H9 (cell line): ENCODE data around the gene CHCHD4. TPM values are rescaled to one million over a fixed set of nuclear protein-coding genes. Genes with fewer than 3 reads are reported as not detected.

ENCODE experiments used
- DNase-seq: peaks from one replicate; pipeline ENCODE4 v3.0.0-alpha.2; 2017
- H2AFZ ChIP-seq: one replicate; pipeline ENCODE4 v1.6.1; 2013; ENCODE audit warnings: mild to moderate bottlenecking, low read length, control low read depth, moderate library complexity
- H2AK5ac ChIP-seq: 2 replicates; pipeline ENCODE4 v1.6.1; 2013; ENCODE audit warnings: low read length, control low read depth, mixed read lengths; ENCODE audit not compliant: insufficient read length
- H2BK120ac ChIP-seq: one replicate; pipeline ENCODE4 v1.6.1; 2013; ENCODE audit warnings: low read depth, mild to moderate bottlenecking, low read length, control low read depth, inconsistent platforms; ENCODE audit not compliant: poor library complexity, severe bottlenecking
- H2BK12ac ChIP-seq: 2 replicates; pipeline ENCODE4 v1.6.1; 2013; ENCODE audit warnings: low read length, control low read depth, mixed read lengths, low read depth; ENCODE audit not compliant: insufficient read length
- H2BK15ac ChIP-seq: 2 replicates; pipeline ENCODE4 v1.6.1; 2013; ENCODE audit warnings: low read depth, low read length, control low read depth
- H2BK20ac ChIP-seq: one replicate; pipeline ENCODE4 v1.6.1; 2013; ENCODE audit warnings: low read depth, mild to moderate bottlenecking, low read length, control low read depth, inconsistent platforms; ENCODE audit not compliant: poor library complexity, severe bottlenecking
- H2BK5ac ChIP-seq: 2 replicates; pipeline ENCODE4 v1.6.1; 2013; ENCODE audit warnings: low read length, control low read depth, mixed read lengths; ENCODE audit not compliant: insufficient read length
- H3K14ac ChIP-seq: 2 replicates; pipeline ENCODE4 v1.6.1; 2013; ENCODE audit warnings: low read length, control low read depth; ENCODE audit not compliant: insufficient read depth
- H3K18ac ChIP-seq: 2 replicates; pipeline ENCODE4 v1.6.1; 2013; ENCODE audit warnings: low read depth, mild to moderate bottlenecking, mixed read lengths, low read length, control low read depth; ENCODE audit not compliant: insufficient read length
- H3K23ac ChIP-seq: 2 replicates; pipeline ENCODE4 v1.6.1; 2013; ENCODE audit warnings: low read length, control low read depth, mixed read lengths, low read depth; ENCODE audit not compliant: insufficient read length
- H3K23me2 ChIP-seq: 2 replicates; pipeline ENCODE4 v1.6.1; 2013; ENCODE audit warnings: low read depth, mild to moderate bottlenecking, mixed read lengths, low read length, control low read depth; ENCODE audit not compliant: insufficient read length, poor library complexity, severe bottlenecking
- H3K27ac ChIP-seq: 2 replicates; pipeline ENCODE4 v1.5.1; 2013; ENCODE audit warnings: low read length, control low read depth, mixed read lengths, low read depth; ENCODE audit not compliant: insufficient read length
- H3K27me3 ChIP-seq: 2 replicates; pipeline ENCODE4 v1.6.1; 2013; ENCODE audit warnings: low read length, control low read depth, inconsistent platforms; ENCODE audit not compliant: insufficient read depth
- H3K4ac ChIP-seq: 2 replicates; pipeline ENCODE4 v1.6.1; 2013; ENCODE audit warnings: low read depth, mild to moderate bottlenecking, control low read depth, inconsistent platforms, low read length, moderate library complexity
- H3K4me1 ChIP-seq: 2 replicates; pipeline ENCODE4 v1.6.1; 2013; ENCODE audit warnings: low read length, control low read depth, inconsistent platforms; ENCODE audit not compliant: insufficient read depth
- H3K4me2 ChIP-seq: 2 replicates; pipeline ENCODE4 v1.6.1; 2013; ENCODE audit warnings: low read length, control low read depth, mixed read lengths; ENCODE audit not compliant: insufficient read length, insufficient read depth
- H3K56ac ChIP-seq: 2 replicates; pipeline ENCODE4 v1.6.1; 2013; ENCODE audit warnings: low read depth, mild to moderate bottlenecking, mixed read lengths, low read length, control low read depth; ENCODE audit not compliant: insufficient read length
- H3K79me1 ChIP-seq: 2 replicates; pipeline ENCODE4 v1.6.1; 2013; ENCODE audit warnings: low read depth, mild to moderate bottlenecking, moderate library complexity, low read length, control low read depth, inconsistent platforms; ENCODE audit not compliant: insufficient read depth, poor library complexity, severe bottlenecking
- H3K79me2 ChIP-seq: 2 replicates; pipeline ENCODE4 v1.6.1; 2013; ENCODE audit warnings: low read length, control low read depth, inconsistent platforms; ENCODE audit not compliant: insufficient read depth
- H3K9ac ChIP-seq: 2 replicates; pipeline ENCODE4 v1.6.1; 2013; ENCODE audit warnings: low read length, control low read depth, mixed read lengths; ENCODE audit not compliant: insufficient read length; ENCODE audit errors: extremely low read depth
- H3K9me3 ChIP-seq: one replicate; pipeline ENCODE4 v1.6.1; 2013; ENCODE audit warnings: low read depth, low read length, inconsistent platforms; ENCODE audit not compliant: control insufficient read depth
- H3T11ph ChIP-seq: one replicate; pipeline ENCODE4 v1.6.1; 2013; ENCODE audit warnings: mild to moderate bottlenecking, low read length, control low read depth, inconsistent platforms
- H4K20me1 ChIP-seq: one replicate; pipeline ENCODE4 v1.6.1; 2013; ENCODE audit not compliant: control insufficient read depth, insufficient read length, insufficient read depth
- H4K5ac ChIP-seq: 2 replicates; pipeline ENCODE4 v1.6.1; 2013; ENCODE audit warnings: low read depth, mild to moderate bottlenecking, mixed read lengths, low read length, control low read depth; ENCODE audit not compliant: insufficient read length
- H4K8ac ChIP-seq: replicated peaks from 2 replicates; pipeline ENCODE4 v1.6.1; 2013; ENCODE audit warnings: low read length, control low read depth, mixed read lengths, low read depth; ENCODE audit not compliant: insufficient read length
- H4K91ac ChIP-seq: 2 replicates; pipeline ENCODE4 v1.6.1; 2013; ENCODE audit warnings: low read depth, mild to moderate bottlenecking, moderate library complexity, mixed read lengths, low read length, control low read depth; ENCODE audit not compliant: insufficient read length
- H3K27ac Mint-ChIP-seq, 3 experiments: 2 replicates in 2 of 3; 3 replicates in 1 of 3; pipeline ENCODE4 v1.8.0; 2020 to 2021; ENCODE audit warnings: mixed read lengths in 3 of 3, mild to moderate bottlenecking in 1 of 3, moderate library complexity in 1 of 3
- H3K27me3 Mint-ChIP-seq: 2 replicates; pipeline ENCODE4 v1.8.0; 2021; ENCODE audit warnings: low read depth, mild to moderate bottlenecking, moderate library complexity, mixed read lengths
- H3K36me3 Mint-ChIP-seq, 3 experiments: 2 replicates in 2 of 3; 3 replicates in 1 of 3; pipeline ENCODE4 v1.8.0; 2020 to 2021; ENCODE audit warnings: low read depth in 3 of 3, mixed read lengths in 3 of 3; ENCODE audit not compliant: insufficient read depth in 1 of 3
- H3K4me1 Mint-ChIP-seq, 2 experiments: 2 replicates each; pipeline ENCODE4 v1.8.0; 2020; ENCODE audit warnings: mixed read lengths in 2 of 2
- H3K4me3 Mint-ChIP-seq, 2 experiments: 2 replicates in 1 of 2; 3 replicates in 1 of 2; pipeline ENCODE4 v1.8.0; 2020 to 2021; ENCODE audit warnings: mild to moderate bottlenecking in 2 of 2, mixed read lengths in 2 of 2, moderate library complexity in 1 of 2
- H3K9me3 Mint-ChIP-seq, 2 experiments: 2 replicates in 1 of 2; 3 replicates in 1 of 2; pipeline ENCODE4 v1.8.0; 2020; ENCODE audit warnings: mild to moderate bottlenecking in 2 of 2, mixed read lengths in 2 of 2, moderate library complexity in 1 of 2
- WGBS: extraction: QIAGEN DNeasy Blood & Tissue Kit; methylation state at CpG from one replicate; pipeline ENCODE4 v1.1.7; 2013; ENCODE audit warnings: missing lambda C conversion rate, low lambda C conversion rate, mixed read lengths; ENCODE audit not compliant: insufficient read length; ENCODE audit errors: extremely low coverage; 5-methylcytosine and 5-hydroxymethylcytosine counted together
- total RNA-seq: library from RNA; stranded (reverse); gene quantifications from 2 replicates; pipeline ENCODE4 v1.2.1, GENCODE V29; 2021
- TF ChIP-seq, protein P1 (sequence below): fragments of 200-600 bp; sonication (generic); conservative IDR thresholded peaks from 3 replicates; pipeline ENCODE4 v1.8.0; 2021; ENCODE audit warnings: antibody characterized with exemption, mild to moderate bottlenecking

The CHCHD4 gene
- total RNA-seq, 1 experiment from 2014 or later = 13.7 TPM

DNA sequence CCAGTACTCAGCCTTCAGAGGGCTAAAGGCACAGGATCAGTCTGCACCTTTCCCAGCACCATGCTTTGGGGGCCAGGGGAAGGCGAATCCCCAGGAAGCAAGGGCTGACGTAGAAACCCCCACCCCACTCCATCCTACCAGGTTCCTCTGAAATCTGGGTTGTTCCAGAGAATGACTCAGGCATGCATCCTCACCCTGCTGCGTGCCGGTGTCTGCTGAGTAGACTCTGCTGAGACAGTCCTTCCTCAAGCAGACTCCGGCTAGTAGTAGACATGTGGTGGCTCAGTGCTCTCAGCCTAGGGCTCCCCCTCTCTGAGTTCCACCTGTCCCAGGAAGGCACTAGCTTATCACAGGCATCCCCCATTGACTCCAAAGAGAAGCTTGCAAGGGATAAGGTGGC is 9.2 kb upstream of the CHCHD4 start:
- H3K23me2 ChIP-seq = no peaks in the 10 kb centered on the region
- no peaks in the 10 kb centered on the region for H3K4me1 ChIP-seq
- H3K4me1 Mint-ChIP-seq = no peaks in the 10 kb centered on the region
- H3K14ac ChIP-seq = no peak overlapping the region
- H4K91ac ChIP-seq = no peak overlapping the region
- H3K79me1 ChIP-seq = no peaks in the 10 kb centered on the region
- WGBS = no CpG with 5 or more reads among the region's 5 CpGs
- H3K79me2 ChIP-seq = no peaks in the 10 kb centered on the region
- H3K9me3 ChIP-seq = no peaks in the 10 kb centered on the region
- H3K27ac ChIP-seq = no peak overlapping the region
- no peak overlapping the region for H3K18ac ChIP-seq
- no peak overlapping the region for H4K8ac ChIP-seq
- no peak overlapping the region for H2AFZ ChIP-seq
- no peak overlapping the region for H3K27ac Mint-ChIP-seq
- no peak for DNase-seq
- H3K23ac ChIP-seq = no peak overlapping the region
- no peak overlapping the region for H3K56ac ChIP-seq
- H2BK15ac ChIP-seq = no peak overlapping the region
- no peak overlapping the region for H4K5ac ChIP-seq
- H2BK12ac ChIP-seq = no peak overlapping the region
- no peaks in the 10 kb centered on the region for H3K27me3 Mint-ChIP-seq
- H3K4me3 Mint-ChIP-seq = no peak overlapping the region
- TF ChIP-seq, protein P1, sequence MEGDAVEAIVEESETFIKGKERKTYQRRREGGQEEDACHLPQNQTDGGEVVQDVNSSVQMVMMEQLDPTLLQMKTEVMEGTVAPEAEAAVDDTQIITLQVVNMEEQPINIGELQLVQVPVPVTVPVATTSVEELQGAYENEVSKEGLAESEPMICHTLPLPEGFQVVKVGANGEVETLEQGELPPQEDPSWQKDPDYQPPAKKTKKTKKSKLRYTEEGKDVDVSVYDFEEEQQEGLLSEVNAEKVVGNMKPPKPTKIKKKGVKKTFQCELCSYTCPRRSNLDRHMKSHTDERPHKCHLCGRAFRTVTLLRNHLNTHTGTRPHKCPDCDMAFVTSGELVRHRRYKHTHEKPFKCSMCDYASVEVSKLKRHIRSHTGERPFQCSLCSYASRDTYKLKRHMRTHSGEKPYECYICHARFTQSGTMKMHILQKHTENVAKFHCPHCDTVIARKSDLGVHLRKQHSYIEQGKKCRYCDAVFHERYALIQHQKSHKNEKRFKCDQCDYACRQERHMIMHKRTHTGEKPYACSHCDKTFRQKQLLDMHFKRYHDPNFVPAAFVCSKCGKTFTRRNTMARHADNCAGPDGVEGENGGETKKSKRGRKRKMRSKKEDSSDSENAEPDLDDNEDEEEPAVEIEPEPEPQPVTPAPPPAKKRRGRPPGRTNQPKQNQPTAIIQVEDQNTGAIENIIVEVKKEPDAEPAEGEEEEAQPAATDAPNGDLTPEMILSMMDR = no peak
- no peak overlapping the region for H3K9ac ChIP-seq
- H3T11ph ChIP-seq = no peak overlapping the region
- no peak overlapping the region for H2BK120ac ChIP-seq
- no peak overlapping the region for H2BK20ac ChIP-seq
- H4K20me1 ChIP-seq = no peaks in the 10 kb centered on the region
- H2AK5ac ChIP-seq = no peak overlapping the region
- no peaks in the 10 kb centered on the region for H3K9me3 Mint-ChIP-seq
- H3K4me2 ChIP-seq = no peak overlapping the region
- no peak overlapping the region for H2BK5ac ChIP-seq
- H3K36me3 Mint-ChIP-seq = peaks cover 22 to 85% (median 70%) of the 10 kb centered on the region in 3 experiments; a peak in 6 of 7 replicates
- H3K27me3 ChIP-seq = no peaks in the 10 kb centered on the region
- H3K4ac ChIP-seq = no peak overlapping the region
